Measurements from ENCODE around the gene MED10.

MED10 gene

DNA sequence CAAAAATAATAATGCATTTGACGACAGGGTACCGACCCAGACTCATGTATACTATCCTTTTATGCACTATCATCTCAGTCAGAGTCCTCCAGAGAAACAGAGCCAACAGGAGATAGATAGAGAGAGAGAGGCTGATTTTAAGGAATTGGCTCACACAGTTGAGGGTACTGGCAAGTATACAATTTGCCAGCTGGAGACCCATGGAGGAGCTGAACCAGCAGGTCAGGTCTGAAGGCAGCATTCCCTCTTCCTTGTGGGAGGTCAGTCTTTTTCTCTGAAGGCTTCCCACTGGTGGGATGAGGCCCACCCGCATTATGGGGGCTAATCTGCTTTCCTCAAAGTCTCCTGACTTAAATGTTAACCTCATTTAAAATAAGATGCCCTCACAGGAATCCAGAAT is 17.3 kb upstream of the MED10 start:
- no peak overlapping the region for H3K4me3 ChIP-seq (ENCODE audit: control insufficient read depth, low read depth, low read length)
- no peak for DNase-seq (ENCODE audit: low read depth)
- TF ChIP-seq CTCF (IDR thresholded peaks at IDR 0.05; ENCODE audit: control insufficient read depth, insufficient read depth, low read depth, low read length, missing control alignments): no peak

DNA sequence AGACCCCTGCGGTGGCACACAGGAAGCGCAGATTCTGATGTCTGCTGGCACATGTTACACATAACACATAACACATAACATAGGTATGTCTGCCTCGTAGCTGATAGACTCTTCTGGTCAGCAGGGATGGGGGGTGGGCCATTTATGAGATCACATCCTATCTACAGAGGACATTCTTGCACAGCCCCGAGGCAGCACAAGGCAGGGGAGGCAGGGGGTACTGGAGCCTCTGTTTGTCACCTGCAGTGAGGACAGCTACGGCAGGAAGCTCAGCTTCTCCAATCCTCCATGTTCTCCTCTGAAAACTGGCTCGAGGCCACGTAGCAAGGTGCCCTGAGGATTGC is 16.7 kb upstream of the MED10 start:
- no peak for DNase-seq (ENCODE audit: low read depth)
- TF ChIP-seq CTCF (IDR thresholded peaks at IDR 0.05; ENCODE audit: control insufficient read depth, insufficient read depth, low read depth, low read length, missing control alignments): no peak
- no peak overlapping the region for H3K4me3 ChIP-seq (ENCODE audit: control insufficient read depth, low read depth, low read length)

DNA sequence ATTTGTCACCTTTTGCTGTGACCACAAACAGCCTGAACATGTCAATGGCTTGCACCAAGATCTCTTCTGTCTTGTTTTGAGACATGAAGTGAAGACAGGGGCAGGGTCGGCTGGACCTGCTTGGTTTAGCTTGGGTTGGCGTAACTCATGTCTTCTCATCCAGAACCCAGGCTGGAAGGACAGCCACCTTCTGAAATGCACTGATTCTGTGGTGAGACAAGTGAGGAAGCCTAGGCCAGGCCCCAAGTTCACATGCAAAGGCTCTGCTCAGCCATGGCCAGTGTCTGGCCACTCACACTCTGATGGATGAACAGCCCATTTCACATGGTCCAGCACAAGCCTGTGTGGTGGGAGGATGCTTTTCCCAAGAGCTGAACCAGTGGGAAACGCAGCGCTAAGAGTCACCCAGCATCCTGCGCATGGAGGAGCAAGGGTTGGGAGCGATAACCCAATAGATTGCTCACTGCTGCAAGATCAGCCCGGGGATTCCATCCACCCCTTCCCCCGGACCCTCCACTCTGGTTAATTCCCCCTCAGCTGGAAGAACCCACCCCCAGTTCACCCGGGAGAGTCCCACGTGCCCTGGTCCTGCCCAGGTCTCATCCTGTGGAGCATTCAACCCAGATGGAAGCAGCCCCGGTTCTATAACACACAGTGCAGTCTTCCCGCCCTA is 16.2 kb upstream of the MED10 start:
- H3K4me3 ChIP-seq (ENCODE audit: control insufficient read depth, low read depth, low read length): no peak overlapping the region
- TF ChIP-seq CTCF (IDR thresholded peaks at IDR 0.05; ENCODE audit: control insufficient read depth, insufficient read depth, low read depth, low read length, missing control alignments): no peak
- no peak for DNase-seq (ENCODE audit: low read depth)

- H3K4me3 ChIP-seq (ENCODE audit: control insufficient read depth, low read depth, low read length): no peak overlapping the region
- no peak for DNase-seq (ENCODE audit: low read depth)
- TF ChIP-seq CTCF (IDR thresholded peaks at IDR 0.05; ENCODE audit: control insufficient read depth, insufficient read depth, low read depth, low read length, missing control alignments): no peak
Measured at GRCh38 chr5:6393596-6394194, 15.3 kb upstream of the MED10 start.

DNA sequence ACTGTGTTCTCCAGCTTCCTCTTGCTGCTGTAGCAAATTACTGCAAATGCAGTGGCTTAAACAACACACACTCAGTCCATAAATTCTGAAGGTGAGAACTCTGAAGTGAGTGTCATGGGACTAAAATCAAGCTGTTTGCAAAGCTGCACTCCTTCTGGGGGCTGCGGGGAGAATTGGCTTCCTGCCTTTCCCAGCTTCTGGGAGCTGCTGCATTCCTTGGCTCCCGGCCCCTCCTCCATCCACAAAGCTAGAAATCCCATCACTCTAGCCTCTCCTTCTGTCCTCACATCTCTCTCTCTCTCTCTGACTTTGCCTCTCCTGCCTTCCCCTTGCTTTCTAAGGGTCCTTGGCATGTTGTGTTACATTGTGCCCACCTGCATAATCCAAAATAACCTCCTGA is 14.2 kb upstream of the MED10 start:
- H3K4me3 ChIP-seq (ENCODE audit: control insufficient read depth, low read depth, low read length): no peak overlapping the region
- TF ChIP-seq CTCF (IDR thresholded peaks at IDR 0.05; ENCODE audit: control insufficient read depth, insufficient read depth, low read depth, low read length, missing control alignments): no peak
- no peak for DNase-seq (ENCODE audit: low read depth)

DNA sequence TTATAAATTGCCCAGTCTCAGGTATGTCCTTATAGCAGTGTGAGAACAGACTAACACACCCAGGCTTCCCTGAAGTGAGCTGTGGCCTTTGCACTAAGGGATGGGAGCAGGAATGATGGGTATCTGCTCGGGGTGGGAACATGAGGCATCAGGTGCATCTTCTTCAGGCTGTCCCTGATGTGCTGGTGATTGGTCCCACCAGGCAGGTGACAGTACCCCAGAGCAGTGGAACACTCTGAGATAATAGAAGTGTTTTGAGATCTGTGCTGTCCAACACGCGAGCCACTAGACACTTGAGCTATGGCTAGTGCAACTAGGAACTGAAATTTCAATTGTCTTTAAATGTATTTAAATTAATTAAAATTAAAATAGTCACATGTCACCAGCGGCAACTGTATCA is 12.8 kb upstream of the MED10 start:
- H3K4me3 ChIP-seq (ENCODE audit: control insufficient read depth, low read depth, low read length): no peak overlapping the region
- no peak for TF ChIP-seq CTCF (IDR thresholded peaks at IDR 0.05; ENCODE audit: control insufficient read depth, insufficient read depth, low read depth, low read length, missing control alignments)
- DNase-seq (ENCODE audit: low read depth): no peak
